HFF-Myc (cell line): ENCODE results near the gene RPL28.
A peak's percentile ranks its signal among the peaks of the same experiment; 100 is the strongest.

Source experiments
- DNase-seq: peaks from one replicate; pipeline ENCODE4 v3.0.0-alpha.2; 2011; ENCODE audit warnings: low read depth; ENCODE audit errors: extremely low read depth
- H3K4me3 ChIP-seq: replicated peaks from 2 replicates; pipeline ENCODE4 v1.5.1; 2011; ENCODE audit warnings: low read depth, mild to moderate bottlenecking, control low read depth, low read length
- CTCF ChIP-seq: IDR thresholded peaks from 2 replicates; pipeline ENCODE4 v1.5.1; 2012; ENCODE audit warnings: mild to moderate bottlenecking, low read depth, low read length, control low read depth; ENCODE audit errors: missing control alignments

The RPL28 gene

DNA sequence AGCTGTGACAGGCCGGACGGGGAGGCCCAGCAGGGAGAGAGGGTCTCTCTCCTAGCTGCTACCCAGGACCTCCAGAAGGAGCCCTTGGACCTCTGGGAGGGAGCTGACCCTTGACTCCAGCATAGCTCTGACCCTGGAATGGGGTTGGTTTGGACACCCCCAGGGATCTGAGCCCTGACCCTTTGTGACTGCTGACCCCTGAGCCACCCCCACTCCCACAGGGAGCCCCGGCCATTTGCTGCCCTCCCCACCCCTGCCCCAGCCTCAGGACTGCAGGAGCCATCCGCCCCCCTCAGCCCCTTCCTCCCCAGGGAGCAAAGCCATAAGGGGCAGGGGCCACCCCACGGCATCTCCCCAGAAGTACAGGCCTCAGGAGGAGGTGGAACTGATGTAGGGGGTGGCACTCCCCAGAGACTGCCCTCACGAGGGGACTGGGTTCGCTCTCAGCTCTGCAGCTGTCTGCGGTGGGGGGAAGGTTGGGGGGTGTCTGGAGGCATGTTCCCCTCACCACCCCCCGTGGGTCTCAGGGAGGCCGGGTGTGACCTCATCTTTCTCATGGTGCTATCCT lies 38.2 kb upstream of the RPL28 start:
- DNase-seq, result no peak
- H3K4me3 ChIP-seq, result no peak overlapping the region
- TF ChIP-seq CTCF, result no peak

GRCh38 chr19:55348317-55349034 lies 37.3 kb upstream of the RPL28 start:
- H3K4me3 ChIP-seq, result no peak overlapping the region
- no peak for TF ChIP-seq CTCF

GRCh38 chr19:55350620-55351315 lies 35.0 kb upstream of the RPL28 start:
- DNase-seq, result no peak
- no peak overlapping the region for H3K4me3 ChIP-seq
- no peak for TF ChIP-seq CTCF

More at GRCh38 chr19:55348317-55349034, 37.3 kb upstream of the RPL28 start:
- DNase-seq, result no peak

DNA sequence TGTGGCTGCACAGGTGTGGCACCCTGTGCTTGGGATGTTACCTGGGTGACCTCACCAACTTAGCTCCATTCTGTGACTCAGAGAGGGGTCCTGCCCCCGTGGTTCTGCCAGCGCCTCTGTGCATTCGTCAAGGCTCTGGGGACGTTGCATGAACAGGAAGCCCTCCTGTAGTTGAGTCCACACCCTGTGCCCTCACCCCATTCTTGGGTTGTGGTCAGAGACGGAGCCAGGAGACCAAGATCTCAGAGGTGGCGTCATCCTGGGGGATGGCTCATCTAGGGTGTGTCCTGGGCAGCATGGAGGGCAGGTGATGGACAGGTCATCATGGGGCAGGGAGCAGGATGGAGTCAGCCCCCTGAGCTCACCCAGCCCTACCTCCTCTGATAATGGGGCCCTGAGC lies 33.7 kb upstream of the RPL28 start:
- DNase-seq, result no peak
- no peak for TF ChIP-seq CTCF
- no peak overlapping the region for H3K4me3 ChIP-seq

DNA sequence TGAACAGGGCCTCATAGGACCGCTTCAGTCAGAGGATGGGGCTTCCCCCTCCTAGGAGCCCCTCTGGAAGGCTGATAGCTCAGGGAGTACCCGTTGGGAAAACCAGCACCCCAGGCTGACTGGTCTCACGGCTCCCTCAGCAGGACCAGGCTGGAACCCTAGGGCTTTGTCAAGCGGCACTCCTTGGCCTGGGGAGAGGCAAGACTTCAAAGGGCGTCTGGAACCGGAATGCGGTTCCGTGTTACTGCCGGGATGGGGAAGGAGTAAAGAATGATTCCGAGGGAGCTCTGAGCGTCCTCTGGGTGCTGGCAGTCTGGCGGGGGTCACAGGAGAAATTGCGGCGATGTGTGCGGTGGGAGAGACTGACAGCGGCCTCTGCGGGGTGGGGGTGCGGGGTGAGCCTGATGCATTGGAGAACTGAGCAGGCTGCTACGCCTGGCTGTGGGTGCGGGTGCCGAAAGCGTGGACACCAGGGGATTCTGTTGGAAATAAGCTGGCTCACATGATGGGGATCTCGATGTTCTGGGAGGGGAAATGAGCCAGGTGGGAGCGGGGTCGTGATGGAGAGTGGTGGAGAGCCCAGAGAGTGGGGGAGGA lies 33.1 kb upstream of the RPL28 start:
- no peak for DNase-seq
- no peak overlapping the region for H3K4me3 ChIP-seq
- TF ChIP-seq CTCF, result no peak

GRCh38 chr19:55353356-55353802 lies 32.4 kb upstream of the RPL28 start:
- no peak for TF ChIP-seq CTCF
- peak overlapping the region; percentile 33 for H3K4me3 ChIP-seq
- no peak for DNase-seq
